CD4-positive, alpha-beta T cell treated with Interleukin-4 for 1 hour (primary cell): Measurements from ENCODE around the gene ODF2L.

Source experiments
- DNase-seq, 2 donors: peaks; one replicate each; pipeline ENCODE4 v3.0.0-alpha.2; 2020 to 2022

The ODF2L gene, protein sequence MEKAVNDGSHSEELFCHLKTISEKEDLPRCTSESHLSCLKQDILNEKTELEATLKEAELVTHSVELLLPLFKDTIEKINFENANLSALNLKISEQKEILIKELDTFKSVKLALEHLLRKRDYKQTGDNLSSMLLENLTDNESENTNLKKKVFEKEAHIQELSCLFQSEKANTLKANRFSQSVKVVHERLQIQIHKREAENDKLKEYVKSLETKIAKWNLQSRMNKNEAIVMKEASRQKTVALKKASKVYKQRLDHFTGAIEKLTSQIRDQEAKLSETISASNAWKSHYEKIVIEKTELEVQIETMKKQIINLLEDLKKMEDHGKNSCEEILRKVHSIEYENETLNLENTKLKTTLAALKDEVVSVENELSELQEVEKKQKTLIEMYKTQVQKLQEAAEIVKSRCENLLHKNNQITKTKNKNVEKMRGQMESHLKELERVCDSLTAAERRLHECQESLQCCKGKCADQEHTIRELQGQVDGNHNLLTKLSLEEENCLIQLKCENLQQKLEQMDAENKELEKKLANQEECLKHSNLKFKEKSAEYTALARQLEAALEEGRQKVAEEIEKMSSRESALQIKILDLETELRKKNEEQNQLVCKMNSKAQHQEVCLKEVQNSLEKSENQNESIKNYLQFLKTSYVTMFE

GRCh38 chr1:86395751-86396497 is at the start of gene ODF2L:
Gene ODF2L (minus strand): TSS chr1:86396323. CDS start chr1:86387027, 9,296 bp downstream.
- DNase-seq = peak; percentile 89 to 90

GRCh38 chr1:86445919-86446318 is 49.8 kb upstream of the ODF2L start:
- no peak for DNase-seq

DNA sequence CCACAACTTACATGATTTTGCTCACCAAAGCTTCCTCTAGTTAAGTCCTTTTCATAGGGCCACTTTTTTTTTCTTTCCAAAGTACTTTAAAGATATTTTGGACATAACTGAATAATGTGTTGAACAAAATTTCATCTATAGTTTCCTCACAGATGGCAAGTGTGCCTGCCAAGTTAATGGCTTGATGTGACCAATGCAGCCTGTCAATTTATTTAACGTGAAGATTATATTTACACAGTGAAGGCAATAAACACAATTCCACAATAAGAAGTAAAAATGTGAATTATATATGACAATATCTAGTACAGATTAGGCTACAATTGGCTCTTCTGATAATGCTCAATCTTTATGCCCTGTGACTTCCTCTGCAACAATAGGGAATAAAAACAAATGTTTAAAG is 45.9 kb upstream of the ODF2L start:
- no peak for DNase-seq

- peak; percentile 14 to 26 for DNase-seq
These were observed 45.5 kb upstream of the ODF2L start for GRCh38 chr1:86441581-86441980.

DNA sequence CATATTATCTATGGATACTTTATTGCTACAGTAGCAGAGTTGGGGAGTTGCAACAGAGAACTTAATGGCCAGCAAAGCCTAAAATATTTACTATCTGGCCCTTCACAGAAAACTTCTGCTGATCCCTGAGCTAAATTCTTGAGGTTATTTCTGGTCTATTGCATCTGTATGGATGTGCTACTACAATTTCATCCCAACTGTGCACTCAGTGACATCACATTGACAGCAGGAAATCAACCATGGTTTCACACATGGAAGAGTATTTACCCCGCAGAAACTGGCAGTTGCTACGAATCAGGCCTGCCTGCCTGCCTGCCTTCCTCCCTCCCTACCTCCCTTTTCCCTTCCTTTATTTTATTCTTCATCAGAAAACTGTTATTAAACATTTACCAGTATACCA is 39.9 kb upstream of the ODF2L start:
- no peak for DNase-seq

- DNase-seq = no peak
These were observed 39.2 kb upstream of the ODF2L start for GRCh38 chr1:86435327-86435726.

- DNase-seq = no peak
These were observed 37.9 kb upstream of the ODF2L start for GRCh38 chr1:86434059-86434458.

- no peak for DNase-seq
These were observed 34.3 kb upstream of the ODF2L start for GRCh38 chr1:86430376-86430775.

GRCh38 chr1:86429835-86430234 is 33.7 kb upstream of the ODF2L start:
- DNase-seq = peak; percentile 2 to 60

DNA sequence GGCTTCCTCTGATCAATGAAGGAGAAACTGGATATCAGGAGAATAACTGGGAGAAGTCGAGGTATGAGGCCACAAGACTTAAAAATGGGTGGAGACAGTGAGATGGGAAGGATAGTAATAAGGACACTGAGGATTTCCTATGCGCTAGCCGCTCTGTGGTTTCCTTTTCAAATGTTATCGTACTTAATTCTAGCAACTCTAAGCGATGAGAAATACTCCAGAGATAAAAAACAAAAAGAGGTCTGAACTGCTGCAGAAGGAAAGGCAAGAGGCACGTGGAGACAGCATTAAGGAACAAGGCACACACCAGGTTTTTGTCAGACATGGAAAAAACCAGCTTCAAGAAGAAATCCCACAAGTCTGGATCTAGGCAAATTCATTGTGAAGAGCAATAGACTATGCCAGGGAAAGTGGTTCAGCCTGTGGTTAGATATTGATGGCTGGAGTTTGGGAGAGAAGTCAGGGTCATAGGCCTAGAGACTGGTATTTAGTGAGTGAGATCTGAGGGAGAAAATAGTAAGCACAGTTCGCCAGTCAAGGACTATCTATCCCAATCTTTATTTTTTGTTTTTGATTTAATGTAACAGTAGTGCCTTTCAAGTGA is 33.1 kb upstream of the ODF2L start:
- DNase-seq = no peak

GRCh38 chr1:86423873-86424272 is 27.8 kb upstream of the ODF2L start, which contains the start of gene CLCA2:
Gene CLCA2 (plus strand): TSS chr1:86424171. CDS start chr1:86424248, 77 bp downstream.
- no peak for DNase-seq

DNA sequence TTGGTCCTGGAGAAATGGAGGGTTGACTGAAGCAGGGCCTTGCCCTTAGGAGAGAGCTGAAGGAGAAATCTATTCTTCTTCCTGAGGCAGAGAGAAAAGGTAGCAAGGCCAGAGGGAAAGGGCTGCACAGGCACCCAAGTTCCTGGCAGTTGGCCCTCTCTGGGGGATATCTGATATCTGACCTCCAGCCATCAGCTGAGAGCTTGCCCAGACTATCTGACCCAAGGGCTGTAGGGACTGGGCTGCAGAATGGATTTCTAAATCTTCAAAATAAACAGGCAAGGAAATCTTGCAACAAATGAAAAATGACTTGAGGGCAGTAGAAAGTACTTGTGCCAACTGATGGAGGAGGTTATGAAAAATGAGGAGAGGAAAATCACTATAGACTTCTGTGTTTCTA is 27.4 kb upstream of the ODF2L start:
- DNase-seq = no peak

DNA sequence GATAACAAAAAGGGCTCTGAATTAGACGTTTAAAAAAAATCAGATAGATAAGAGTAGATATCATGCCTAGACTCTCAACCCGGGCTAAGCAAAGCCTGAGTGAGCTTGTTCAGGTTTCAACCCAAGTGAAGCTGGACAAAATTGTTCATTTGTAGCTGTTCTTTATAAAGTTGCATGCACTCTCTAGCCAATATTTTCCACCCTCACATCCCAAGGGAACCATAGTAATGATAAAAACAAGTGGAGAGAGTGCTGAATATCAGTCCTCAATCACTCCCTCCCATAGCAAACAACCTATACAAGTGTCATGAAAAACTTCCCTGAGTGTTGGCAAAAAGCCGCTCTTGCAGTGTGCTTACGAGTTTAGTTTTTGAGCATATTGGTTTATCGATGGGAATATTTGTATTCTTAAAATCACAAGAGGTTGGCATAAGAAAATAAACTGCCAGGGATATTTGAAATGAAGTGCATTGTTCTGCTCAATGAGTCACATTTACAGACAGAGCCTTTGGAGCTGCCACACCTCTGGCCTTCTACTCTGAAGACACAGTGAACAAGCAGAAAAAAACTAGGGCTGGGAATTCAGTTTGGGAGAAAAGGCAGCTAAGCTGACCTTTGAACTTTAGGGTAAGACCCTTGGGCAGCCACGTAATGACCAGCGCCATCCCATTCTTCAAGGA is 25.6 kb upstream of the ODF2L start:
- DNase-seq = no peak

DNA sequence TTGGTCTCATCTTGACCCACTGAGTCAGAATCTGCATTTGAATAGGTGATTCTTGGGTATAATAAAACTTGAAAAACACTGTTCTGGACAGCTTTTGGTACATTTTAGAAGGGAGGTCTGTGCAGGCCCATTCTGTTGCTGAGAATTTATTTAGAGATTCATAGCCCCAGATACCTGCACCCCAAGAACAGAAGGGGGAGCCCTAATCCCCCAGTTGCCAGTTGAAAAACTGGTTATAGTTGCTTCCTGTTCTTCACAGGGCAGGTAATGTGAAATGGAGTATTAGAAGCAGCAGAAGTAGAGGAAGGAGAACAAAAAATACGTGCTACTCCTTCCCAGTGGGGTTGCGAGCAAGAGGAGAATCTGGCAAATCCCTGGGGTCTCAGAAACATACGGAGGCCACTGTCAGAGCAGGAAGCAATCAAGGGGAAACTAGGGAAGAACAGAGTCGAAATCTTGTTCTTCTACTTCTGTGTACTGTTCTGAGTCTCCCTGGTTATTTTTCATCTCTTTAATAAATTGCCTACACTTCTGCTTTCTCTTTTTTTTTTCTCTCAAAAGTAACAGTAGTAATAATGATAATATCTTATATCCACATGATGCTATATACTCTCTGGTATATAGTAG is 23.3 kb upstream of the ODF2L start:
- DNase-seq = peak; percentile 55 to 62

- DNase-seq = no peak
These were observed 20.2 kb upstream of the ODF2L start for GRCh38 chr1:86416343-86416742.

DNA sequence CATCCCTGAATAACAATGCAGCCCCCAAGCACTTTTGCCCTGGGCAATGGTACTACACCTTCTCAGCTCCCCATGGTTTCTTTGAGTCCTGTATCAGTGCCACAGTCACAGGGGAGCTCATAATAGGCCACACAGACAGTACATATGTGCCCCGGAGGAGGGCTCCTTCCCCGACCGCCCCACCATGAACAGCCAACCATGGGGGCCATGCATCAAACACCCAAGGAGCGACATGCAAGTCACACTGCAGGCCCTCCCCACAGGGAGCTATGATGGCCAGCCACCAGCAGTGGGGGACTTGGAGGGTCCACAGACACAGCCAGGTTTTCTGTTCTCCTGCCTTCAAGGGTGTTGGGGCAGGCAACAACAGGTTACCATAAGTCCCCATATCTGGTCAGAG is 14.8 kb upstream of the ODF2L start:
- no peak for DNase-seq

DNA sequence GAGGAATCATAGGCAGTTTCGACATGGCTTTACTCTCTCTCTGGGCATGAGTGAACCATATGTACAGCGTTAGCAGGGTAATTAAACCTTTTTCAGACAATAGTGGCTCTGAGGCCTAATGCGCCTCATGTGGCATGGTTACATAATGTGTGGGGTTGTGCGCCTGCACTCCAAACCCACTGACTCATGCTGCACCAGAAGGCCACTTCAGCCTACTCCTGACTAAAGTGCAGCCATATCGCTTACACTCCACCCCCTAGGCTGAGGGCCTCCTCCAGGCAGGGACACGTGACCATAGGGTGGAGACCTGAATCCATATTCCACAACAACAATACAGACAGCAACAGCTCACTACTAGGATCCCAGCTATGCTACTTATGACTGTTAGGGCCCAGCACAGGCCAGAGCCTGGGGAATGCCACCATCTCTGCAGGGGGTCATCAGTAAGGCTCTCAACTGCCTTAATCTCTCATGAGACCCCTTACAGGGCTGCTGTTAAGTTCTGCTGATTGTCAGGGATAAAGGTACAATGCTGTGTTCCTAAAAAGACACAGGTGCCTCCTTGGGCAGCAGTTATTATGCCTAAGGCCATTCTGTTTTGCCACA is 13.4 kb upstream of the ODF2L start:
- no peak for DNase-seq

GRCh38 chr1:86396498-86396890 is 371 bp upstream of the ODF2L start:
- DNase-seq = no peak

GRCh38 chr1:86394416-86394815 is 1.7 kb downstream of the ODF2L start:
- no peak for DNase-seq

GRCh38 chr1:86389307-86389706 is 6.8 kb downstream of the ODF2L start:
- DNase-seq = peak in 1 of 2 donors; percentile 61

GRCh38 chr1:86388777-86389176 is 7.3 kb downstream of the ODF2L start:
- no peak for DNase-seq
